Activated CD4-positive, alpha-beta T cell treated with anti-CD3 and anti-CD28 coated beads, Interleukin-2, amount 50 U/mL, for 16 hours (primary cell): ENCODE measurements around the gene SEC14L1.
"Not testable (repeated sequence)": the region's sequence is repeated elsewhere in the genome, so short reads cannot be mapped to it uniquely, and the experiment has no call there.

Source experiments
- DNase-seq: peaks from one replicate; pipeline ENCODE4 v3.0.0-alpha.2; 2020

The SEC14L1 gene

DNA sequence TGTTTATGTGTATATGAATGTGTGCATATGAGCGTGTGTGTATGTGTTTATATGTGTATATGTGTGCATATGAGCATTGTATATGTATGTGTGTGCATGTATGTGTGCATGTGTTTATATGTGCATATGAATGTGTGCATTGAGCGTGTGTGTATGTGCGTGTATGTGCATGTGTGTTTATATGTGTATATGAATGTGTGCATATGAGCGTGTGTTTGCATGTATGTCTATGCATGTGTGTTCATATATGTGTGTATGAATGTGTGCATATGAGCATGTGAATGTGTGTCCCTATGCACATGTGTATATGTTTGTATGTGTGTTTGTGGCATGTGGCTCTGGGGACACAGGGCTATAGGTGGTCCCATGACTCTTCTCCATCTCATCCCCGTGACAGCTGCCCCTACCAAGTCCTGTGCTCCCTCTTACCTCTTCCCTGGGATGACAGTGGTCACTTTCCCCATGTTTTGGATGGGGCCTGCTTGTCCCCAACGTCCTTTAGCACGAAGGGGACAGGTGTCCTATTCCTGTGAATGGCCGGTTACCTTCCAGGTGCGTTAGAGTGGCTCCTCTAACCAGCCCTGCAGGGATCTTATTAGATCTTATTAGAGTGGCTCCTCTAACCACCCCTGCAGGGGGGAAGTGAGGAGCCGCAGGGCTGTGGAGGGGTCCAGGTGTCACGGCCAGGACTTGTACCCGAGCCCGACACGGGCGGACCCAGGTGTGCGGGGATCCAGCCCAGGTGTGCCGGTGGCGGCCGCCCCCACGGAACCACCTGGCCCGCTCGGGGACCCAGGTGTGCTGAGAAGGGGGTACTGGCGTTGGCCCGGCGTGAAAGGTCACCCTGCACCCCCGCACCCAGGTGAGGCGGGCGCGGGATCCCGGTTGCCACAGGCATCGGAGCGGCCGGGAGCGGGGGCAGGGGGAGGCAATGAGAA lies 105.6 kb downstream of the SEC14L1 start:
- DNase-seq, result no peak

DNA sequence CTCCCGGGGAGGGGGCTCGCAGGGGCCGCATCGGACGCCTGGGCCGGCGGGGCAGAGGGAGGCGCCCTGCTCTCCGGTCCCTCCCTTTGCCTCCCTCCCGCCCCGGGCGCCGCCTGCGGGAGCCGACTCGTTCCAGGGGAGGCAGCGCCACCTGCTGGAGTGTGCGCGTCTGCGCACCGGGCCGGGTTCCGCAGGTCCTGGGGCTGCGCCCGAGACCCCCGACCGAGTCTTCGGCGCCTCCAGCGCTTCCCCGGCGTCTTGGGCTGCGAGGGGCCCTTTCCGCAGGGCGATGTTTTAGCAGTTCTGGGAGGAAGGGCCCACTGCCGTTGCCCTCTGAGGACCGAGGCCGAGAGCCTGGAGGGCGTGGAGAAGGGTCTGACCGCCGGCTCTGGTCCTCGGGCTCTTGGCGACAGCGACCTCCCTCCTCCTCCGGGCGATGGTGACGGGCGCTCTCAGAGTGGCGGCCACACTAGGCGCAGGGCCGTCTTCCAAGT lies 106.3 kb downstream of the SEC14L1 start:
- DNase-seq, result peak; percentile 83

DNA sequence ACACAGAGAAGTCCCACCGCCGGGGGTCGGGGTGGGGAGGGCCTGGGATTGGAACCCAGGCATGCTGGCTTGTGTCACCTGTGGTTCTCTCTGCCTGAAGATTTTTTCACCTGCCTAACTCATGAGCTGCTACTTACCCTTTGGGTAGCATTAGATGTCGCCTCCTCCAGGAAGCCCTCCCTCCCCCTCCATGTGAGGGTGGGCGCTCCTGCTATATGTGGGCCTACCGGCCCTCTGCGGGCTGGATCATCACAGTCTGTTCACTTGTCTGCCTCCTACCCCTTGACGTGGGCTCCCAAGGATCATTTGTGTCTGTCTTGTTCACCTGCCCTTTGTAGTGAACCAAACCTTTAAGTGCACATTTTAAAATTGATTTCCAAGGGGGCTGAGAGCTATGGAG lies 106.8 kb downstream of the SEC14L1 start:
- no peak for DNase-seq

DNA sequence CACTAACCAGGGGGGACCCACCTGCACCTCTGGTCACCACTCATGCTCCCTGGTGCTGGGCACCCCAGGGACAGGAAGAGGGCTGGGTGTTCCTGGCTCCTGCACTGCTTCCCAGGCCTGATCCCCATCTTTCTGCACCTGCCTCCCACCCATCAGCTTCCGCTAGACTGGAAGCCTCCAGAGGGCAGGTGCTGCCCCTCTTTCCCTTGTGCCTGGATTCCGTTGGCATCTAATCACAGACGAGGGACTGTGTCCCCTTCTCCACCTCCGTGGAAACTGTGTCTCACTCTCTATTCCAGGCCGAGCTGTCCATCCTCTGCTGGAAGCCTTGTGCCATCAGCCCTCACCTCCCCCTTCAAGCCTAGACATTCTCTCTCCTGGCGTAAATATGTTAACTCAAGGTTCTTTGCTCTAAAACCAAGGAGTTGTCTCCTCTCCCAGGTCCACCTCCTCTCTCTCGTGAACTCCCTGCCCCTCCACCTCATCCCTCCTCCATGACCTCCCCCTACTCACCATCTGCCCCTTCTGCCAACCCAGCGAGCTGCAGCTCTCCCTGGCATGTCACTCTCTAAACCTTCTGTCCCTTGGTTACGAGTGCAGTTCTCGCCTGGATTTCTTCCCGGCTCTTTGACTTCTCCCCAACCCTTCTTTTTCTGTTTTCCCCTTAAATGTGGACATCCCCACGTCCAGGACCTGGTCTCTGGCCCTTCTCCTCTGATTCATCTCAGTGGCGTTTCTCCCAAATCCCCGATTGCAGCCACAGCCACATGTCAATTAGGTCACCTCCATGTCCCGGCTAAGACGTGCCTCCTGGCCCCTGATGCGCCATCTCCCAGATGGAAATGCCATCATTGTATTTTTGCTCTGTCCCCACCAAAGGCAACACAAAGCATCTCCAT lies 107.7 kb downstream of the SEC14L1 start:
- DNase-seq, result no peak

DNA sequence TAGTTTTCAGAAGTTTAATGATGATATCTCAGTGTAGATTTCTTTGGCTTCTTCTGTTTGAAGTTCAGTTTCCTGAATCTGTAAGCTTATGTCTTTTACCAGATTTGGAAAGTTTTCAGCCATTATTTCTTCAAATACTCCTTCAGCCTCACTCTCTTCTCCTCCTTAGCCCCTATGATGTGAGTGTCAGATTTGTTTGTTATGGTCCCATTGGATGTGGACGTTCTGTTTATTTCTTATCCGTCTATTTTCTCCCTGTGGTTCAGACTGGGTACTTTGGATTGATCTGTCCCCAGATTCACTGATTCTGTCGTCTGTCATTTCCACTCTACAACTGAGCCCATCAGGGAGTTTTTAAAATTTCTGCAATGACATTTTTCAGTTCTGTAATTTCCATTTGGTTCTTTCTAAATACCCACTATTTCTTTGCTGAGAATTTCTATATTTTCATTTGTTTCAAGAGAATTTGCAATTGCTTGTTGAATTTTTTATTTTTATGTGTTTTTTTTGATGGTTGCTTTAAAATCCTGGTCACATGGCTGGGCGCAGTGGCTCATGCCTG lies 110.9 kb downstream of the SEC14L1 start:
- DNase-seq, result no peak

DNA sequence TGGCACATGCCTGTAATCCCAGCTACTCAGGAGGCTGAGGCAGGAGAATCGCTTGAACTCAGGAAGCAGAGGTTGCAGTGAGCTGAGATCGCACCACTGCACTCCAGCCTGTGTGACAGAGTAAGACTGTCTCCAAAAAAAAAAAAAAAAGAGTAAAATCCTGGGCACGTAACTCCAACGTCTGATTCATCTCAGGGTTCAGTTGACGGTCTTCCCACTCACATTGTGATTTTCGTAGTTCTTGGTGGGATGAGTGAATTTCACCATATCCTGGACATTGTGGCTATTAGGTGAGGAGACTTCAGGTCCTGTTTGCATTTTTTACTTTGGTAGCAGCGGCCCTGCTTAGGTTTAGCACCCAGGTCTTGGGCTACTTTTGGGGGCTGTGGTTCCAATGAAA lies 111.5 kb downstream of the SEC14L1 start:
- DNase-seq, result not testable (repeated sequence)

DNA sequence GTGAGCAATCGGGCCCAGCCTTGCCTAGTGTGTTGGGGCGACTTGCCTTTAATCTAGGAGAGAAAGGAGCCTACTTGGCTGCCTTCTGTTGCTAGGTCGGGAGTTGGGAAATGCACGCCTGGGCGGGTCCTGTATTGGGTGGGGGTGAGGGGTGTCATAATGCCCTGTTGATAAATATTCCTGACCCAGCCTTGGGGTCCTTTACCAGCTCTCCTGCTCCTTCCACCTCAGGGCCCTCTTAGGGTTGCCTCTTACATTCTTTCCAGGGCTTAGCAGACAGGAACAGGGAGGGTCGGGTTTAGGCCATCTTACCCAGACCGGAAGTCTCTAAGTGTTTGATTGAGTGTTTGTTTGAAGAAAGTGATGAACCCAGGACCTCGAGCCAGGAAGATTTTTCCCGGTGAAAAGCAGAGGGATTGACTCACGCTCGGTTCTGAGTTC lies 112.9 kb downstream of the SEC14L1 start:
- DNase-seq, result no peak

DNA sequence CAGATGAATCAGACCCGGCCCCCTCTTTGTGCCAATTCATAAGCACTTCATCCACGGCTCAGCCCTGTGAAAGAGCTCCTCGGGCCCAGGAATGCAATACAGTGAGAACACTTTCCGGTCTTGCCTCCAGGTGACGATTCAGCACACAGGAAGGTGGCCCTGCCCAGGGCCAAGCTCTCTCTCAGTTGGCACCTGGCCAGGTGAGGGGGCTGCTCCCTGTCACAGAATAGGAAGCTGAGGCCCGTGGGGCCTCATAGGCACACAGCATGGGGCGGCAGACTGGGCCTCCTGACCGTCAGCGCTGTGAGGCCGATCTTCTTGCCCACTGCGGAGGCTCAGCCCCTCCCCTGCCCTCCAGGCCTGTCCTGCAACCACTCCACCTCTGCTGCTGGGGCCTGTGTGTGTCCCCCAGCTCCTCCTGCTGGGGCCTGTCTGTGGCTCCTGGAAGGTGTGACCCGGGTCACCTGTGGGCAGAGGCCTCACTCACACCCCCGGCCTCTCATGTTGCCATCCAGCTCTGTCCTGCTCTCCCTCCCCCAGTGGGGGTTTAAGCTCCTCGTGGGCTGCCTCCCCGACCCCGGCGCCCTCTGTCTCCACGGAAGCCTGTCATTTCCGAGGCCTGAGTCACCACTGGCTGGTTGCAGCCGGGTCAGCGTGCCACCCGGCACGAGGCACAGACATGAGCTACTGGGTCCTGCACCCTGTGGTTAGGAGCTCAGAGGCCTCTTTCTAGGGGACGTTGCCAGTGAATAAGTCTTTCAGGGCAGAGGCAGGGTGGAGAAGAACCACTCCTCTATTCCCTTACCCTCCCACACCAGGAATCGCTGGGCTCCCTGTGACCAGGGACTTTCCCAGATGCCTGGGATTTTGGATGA lies 114.4 kb downstream of the SEC14L1 start:
- DNase-seq, result no peak

DNA sequence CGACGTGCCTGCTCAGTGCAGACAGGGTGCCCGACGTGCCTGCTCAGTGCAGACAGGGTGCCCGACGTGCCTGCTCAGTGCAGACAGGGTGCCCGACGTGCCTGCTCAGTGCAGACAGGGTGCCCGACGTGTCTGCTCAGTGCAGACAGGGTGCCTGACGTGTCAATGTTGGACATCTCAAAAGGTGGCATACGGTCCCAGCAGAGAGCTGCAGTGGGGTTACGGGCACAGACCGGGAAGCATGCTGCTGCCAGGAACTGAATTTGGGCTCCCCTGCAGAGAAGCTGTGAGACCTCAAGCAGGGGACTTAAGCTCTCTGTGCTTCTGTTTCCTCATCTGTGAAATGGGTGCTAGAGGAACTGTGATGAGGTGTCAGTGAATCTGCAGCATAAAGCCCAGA lies 115.2 kb downstream of the SEC14L1 start:
- DNase-seq, result not testable (repeated sequence)

DNA sequence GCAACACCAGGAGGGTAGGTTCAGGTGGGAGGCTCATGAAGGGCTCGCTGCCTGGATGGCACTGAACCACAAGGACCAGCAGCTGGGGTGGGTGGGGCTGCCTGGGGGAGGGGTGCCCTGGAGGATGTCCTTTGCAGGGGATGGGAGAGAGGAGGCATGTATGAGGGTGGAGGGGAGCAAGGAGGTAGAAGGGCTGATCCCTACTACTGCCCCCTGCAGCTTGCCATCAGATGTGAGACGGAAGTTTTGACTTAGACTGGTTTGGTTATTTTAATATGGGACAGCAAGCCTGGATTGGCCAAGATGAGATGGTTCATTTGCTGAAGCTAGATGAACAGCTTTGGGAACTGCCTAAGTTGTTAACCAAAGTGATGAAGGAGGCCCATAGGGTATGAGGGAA lies 115.9 kb downstream of the SEC14L1 start:
- DNase-seq, result no peak

DNA sequence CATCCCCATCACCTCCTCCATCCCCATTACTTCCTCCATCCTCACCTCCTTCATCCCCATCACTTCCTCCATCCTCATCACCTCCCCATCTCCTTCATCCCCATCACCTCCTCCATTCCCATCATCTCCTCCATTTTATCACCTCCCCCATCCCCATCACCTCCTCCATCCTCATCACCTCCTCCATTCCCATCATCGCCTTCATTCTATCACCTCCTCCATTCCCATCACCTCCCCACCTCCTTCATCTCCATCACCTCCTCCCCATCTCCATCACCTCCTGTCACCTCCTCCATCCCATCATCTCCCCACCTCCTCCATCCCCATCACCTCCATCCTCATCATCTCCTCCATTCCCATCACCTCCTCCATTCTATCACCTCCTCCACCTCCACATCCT lies 116.4 kb downstream of the SEC14L1 start:
- no peak for DNase-seq

DNA sequence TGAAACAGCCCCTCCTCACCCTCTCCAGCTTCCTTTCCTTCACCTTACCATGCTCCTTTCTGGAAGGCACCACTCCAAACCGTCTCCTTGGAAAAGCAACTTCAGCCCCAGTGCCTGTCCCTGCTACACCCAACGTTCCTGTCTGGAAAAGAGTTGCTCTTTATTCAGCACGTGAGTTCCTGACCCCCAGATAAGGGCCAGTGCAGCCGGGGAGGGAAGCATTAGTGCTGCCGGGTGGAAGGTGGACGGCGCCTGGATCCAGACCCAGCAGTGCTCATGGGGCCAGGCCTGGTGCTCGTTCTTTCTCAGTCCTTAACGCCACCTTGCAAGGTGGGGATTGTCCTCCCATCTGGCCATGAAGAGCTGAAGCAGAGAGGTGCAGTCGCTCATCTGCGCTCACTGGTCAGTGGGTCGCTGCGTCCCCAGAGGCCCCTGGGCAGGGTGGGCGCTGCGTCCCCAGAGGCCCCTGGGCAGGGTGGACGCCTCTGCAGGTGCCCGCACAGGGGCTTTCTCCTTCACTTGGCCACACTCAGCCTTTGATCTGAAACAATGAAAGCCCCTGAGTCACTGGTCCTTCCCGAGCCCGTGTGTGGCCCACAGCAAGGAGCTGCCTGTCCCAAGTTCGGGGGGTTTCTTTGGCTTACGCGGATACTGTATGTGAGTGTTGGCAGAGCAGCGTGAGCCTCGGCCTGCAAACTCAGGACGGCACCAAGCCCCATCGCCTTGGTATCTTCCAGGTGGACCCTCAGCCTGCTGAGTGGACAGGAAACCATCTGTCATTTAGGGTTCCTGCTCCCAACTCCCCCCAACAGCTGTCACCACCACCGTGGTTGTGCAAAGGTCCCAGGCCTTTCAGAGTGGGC lies 117.1 kb downstream of the SEC14L1 start:
- DNase-seq, result no peak

DNA sequence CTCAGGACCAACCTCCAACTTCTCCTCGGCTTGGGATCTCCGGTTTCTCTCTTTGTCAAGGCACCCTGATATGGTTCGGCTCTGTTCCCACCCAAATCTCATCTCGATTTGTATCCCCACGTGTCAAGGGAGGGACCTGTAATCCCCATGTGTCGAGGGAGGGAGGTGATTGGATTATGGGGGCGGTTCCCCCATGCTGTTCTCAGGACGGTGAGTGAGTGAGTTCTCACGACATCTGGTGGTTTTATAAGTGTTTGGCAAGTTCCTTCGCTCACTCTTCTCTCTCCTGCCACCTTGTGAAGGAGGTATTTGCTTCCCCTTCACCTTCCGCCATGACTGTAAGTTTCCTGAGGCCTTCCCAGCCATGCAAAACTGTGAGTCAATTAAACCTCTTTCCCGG lies 117.9 kb downstream of the SEC14L1 start:
- no peak for DNase-seq

DNA sequence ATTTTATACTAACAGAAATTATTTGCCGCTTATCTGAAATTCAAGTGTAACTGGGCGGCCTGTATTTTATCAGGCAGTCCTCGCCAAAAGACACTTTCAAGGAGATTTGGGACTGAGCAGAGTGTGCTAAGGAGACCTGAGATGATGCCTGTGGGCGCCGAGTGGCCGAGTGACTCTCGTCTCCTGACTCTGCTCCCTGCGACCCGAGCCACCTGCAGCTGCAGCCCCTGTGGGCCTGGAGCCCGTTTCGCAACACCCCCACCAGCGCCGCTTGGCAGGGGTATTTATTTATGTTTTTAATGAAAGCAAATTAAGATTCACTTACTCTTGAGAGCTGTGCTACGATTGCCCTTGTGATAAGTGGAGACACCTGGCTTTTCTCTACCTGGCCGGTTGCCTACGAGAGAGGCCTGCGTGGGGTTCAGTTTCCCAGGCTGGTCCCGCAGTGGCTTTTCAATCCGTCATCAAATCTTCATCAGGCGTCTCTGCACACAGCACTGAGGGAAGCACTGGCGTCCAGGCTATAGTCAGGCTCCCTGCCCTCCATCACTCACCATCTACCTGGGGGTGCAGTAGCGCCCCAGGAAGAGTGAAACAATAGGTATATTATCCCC lies 124.0 kb downstream of the SEC14L1 start:
- DNase-seq, result no peak

DNA sequence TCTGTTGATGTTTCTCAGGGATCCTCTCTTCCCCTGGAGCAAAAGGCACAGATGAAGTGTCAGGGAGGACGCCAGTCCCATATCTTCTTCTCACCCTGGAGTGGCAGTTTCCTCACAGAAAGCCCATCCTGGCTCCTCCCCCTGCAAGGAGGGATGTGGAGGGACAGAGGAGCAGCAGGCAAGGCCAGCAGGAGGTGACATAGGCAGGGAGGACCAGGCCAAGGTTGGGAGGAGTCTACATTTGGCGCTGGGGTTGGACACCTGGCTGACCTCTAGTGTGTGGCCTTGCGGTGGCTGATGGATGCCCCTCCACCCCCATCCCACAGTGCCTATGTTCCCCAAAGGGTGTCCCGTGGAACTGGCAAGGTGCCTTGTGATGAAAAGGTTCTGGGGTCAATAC lies 125.4 kb downstream of the SEC14L1 start:
- no peak for DNase-seq
